A549 (cell line): ENCODE measurements around the gene PRKRIP1. TPM values are rescaled to one million over a fixed set of nuclear protein-coding genes. Genes with fewer than 3 reads are reported as not detected.

ENCODE experiments used
- ATAC-seq, 2 experiments: fragments of 200-7000 bp in 1 of 2; fragments of >200 bp in 1 of 2; cut with Nextera tagmentation in 1 of 2; cut with Tn5 transposase in 1 of 2; 3 replicates each; pipeline versions ENCODE4 v1.8.0 to v1.9.1; 2018 to 2020; ENCODE audit warnings: mild to moderate bottlenecking in 1 of 2, moderate library complexity in 1 of 2
- CTCF ChIA-PET: fragments of 300-600 bp; sonication (Branson Sonifier 250); formaldehyde crosslinking; extraction: SDS; loops from one replicate; lab custom pipeline; 2021; ENCODE audit warnings: antibody characterized with exemption, inconsistent platforms; lab: Yijun Ruan, JAX
- POLR2A ChIA-PET: fragments of 350-600 bp; formaldehyde crosslinking; extraction: SDS; loops from one replicate; lab custom pipeline; 2021; ENCODE audit warnings: antibody characterized with exemption, inconsistent platforms; lab: Yijun Ruan, JAX
- DNase-seq, 2 experiments: peaks; one replicate each; pipeline versions ENCODE4 v3.0.0 to v3.0.0-alpha.2; 2011 to 2016; ENCODE audit warnings: low read depth in 1 of 2, low spot score in 1 of 2
- FAIRE-seq: peaks from 2 replicates; lab custom pipeline; 2011; peaks lifted over from hg19 to GRCh38; lab: Jason Lieb, UNC
- H3K27ac ChIP-seq, 2 experiments: fragments of >200 bp; sonication (Bioruptor Twin); formaldehyde crosslinking; 3 replicates each; pipeline ENCODE4 v1.5.1; 2016 to 2017
- H3K4me1 ChIP-seq: fragments of >200 bp; sonication (Bioruptor Twin); formaldehyde crosslinking; 3 replicates; pipeline ENCODE4 v1.6.1; 2016
- H3K4me2 ChIP-seq: fragments of >200 bp; sonication (Bioruptor Twin); formaldehyde crosslinking; 3 replicates; pipeline ENCODE4 v1.6.1; 2016
- H3K4me3 ChIP-seq: fragments of >200 bp; sonication (Bioruptor Twin); formaldehyde crosslinking; 3 replicates; pipeline ENCODE4 v1.5.1; 2016
- H3K9me3 ChIP-seq: fragments of >200 bp; sonication (Bioruptor Twin); formaldehyde crosslinking; 3 replicates; pipeline ENCODE4 v1.6.1; 2016
- BHLHE40 ChIP-seq: IDR thresholded peaks from 2 replicates; pipeline ENCODE4 v1.6.1; 2012; ENCODE audit warnings: low read depth, low read length, inconsistent platforms
- CBX2 ChIP-seq: fragments of 200-600 bp; sonication (generic); IDR thresholded peaks from 2 replicates; pipeline ENCODE4 v1.6.1; 2016; ENCODE audit warnings: low read depth, mild to moderate bottlenecking, borderline replicate concordance
- CEBPB ChIP-seq, 2 experiments: fragments of >200 bp in 1 of 2; sonication (Bioruptor Twin) in 1 of 2; formaldehyde crosslinking in 1 of 2; IDR thresholded peaks; 2 replicates each; pipeline ENCODE4 v1.6.1; 2012 to 2016
- CHD4 ChIP-seq: fragments of 200-600 bp; sonication (generic); IDR thresholded peaks from 2 replicates; pipeline ENCODE4 v1.6.1; 2016; ENCODE audit warnings: antibody characterized with exemption, mild to moderate bottlenecking, borderline replicate concordance
- ESRRA ChIP-seq: fragments of 150-350 bp; IDR thresholded peaks from 2 replicates; pipeline ENCODE4 v1.6.1; 2014; ENCODE audit warnings: mild to moderate bottlenecking, low read length, borderline replicate concordance
- FOSL2 ChIP-seq, 2 experiments: fragments of 450-650 bp in 1 of 2; fragments of >200 bp in 1 of 2; sonication (Bioruptor Twin) in 1 of 2; formaldehyde crosslinking; IDR thresholded peaks; 2 replicates each; pipeline versions ENCODE4 v1.5.0 to v1.6.1; 2016 to 2020; ENCODE audit warnings: mild to moderate bottlenecking in 1 of 2, moderate library complexity in 1 of 2
- FOXS1 ChIP-seq: fragments of 250-450 bp; sonication (Bioruptor Pico); IDR thresholded peaks from 2 replicates; pipeline ENCODE4 v1.5.0; 2020; ENCODE audit warnings: mild to moderate bottlenecking, moderate library complexity
- GATA3 ChIP-seq: IDR thresholded peaks from 2 replicates; pipeline ENCODE4 v1.6.1; 2012; ENCODE audit warnings: borderline replicate concordance
- HOXA7 ChIP-seq: fragments of 250-450 bp; sonication (Bioruptor Pico); IDR thresholded peaks from 2 replicates; pipeline ENCODE4 v1.5.0; 2020; ENCODE audit warnings: mild to moderate bottlenecking, moderate library complexity
- HOXB13 ChIP-seq: fragments of 250-450 bp; sonication (Bioruptor Pico); IDR thresholded peaks from 2 replicates; pipeline ENCODE4 v1.5.0; 2020; ENCODE audit warnings: low read depth, mild to moderate bottlenecking, moderate library complexity
- JUN ChIP-seq, 2 experiments: fragments of >200 bp; sonication (Bioruptor Twin); formaldehyde crosslinking; IDR thresholded peaks; 2 replicates in 1 of 2; 3 replicates in 1 of 2; pipeline ENCODE4 v1.6.1; 2016 to 2017
- KDM1A ChIP-seq: fragments of 200-600 bp; sonication (generic); IDR thresholded peaks from 2 replicates; pipeline ENCODE4 v1.6.1; 2016; ENCODE audit warnings: low read depth, mild to moderate bottlenecking
- MYC ChIP-seq: IDR thresholded peaks from 2 replicates; pipeline ENCODE4 v1.6.1; 2012; ENCODE audit warnings: mild to moderate bottlenecking, inconsistent platforms, low read length, improper control_type of control experiment, borderline replicate concordance
- NFE2L2 ChIP-seq: fragments of 150-350 bp; conservative IDR thresholded peaks from 2 replicates; pipeline ENCODE4 v1.6.1; 2014; ENCODE audit warnings: low read length
- PHF8 ChIP-seq: fragments of 200-600 bp; sonication (generic); IDR thresholded peaks from 2 replicates; pipeline ENCODE4 v1.6.1; 2016; ENCODE audit warnings: low read depth, mild to moderate bottlenecking, antibody characterized with exemption, moderate library complexity, borderline replicate concordance
- RAD21 ChIP-seq, 2 experiments: fragments of >200 bp in 1 of 2; sonication (Bioruptor Twin) in 1 of 2; formaldehyde crosslinking in 1 of 2; IDR thresholded peaks in 1 of 2; conservative IDR thresholded peaks in 1 of 2; 2 replicates in 1 of 2; 3 replicates in 1 of 2; pipeline ENCODE4 v1.6.1; 2012 to 2018; ENCODE audit warnings: inconsistent platforms in 1 of 2
- RARB ChIP-seq: fragments of 250-450 bp; sonication (Bioruptor Pico); IDR thresholded peaks from 2 replicates; pipeline ENCODE4 v1.8.0; 2021; ENCODE audit warnings: mild to moderate bottlenecking, moderate library complexity
- RCOR1 ChIP-seq: fragments of 150-350 bp; IDR thresholded peaks from 2 replicates; pipeline ENCODE4 v1.6.1; 2014; ENCODE audit warnings: antibody characterized with exemption, low read length, low read depth
- RFX5 ChIP-seq: fragments of 450-650 bp; IDR thresholded peaks from 2 replicates; pipeline ENCODE4 v1.7.1; 2014; ENCODE audit warnings: antibody characterized with exemption, mild to moderate bottlenecking, moderate library complexity
- SREBF2 ChIP-seq: fragments of 450-650 bp; IDR thresholded peaks from 2 replicates; pipeline ENCODE4 v1.6.1; 2014; ENCODE audit warnings: mild to moderate bottlenecking, moderate library complexity
- TFCP2L1 ChIP-seq: fragments of 250-450 bp; sonication (Bioruptor Pico); IDR thresholded peaks from 2 replicates; pipeline ENCODE4 v1.5.0; 2021; ENCODE audit warnings: mild to moderate bottlenecking
- TP53 ChIP-seq: fragments of 250-450 bp; sonication (Bioruptor Pico); IDR thresholded peaks from 2 replicates; pipeline ENCODE4 v1.5.0; 2021; ENCODE audit warnings: mild to moderate bottlenecking, moderate library complexity
- ZC3H11A ChIP-seq: fragments of 450-650 bp; IDR thresholded peaks from 2 replicates; pipeline ENCODE4 v1.6.1; 2014; ENCODE audit warnings: antibody characterized with exemption, mild to moderate bottlenecking
- ZFP36 ChIP-seq: fragments of 450-650 bp; IDR thresholded peaks from 2 replicates; pipeline ENCODE4 v1.6.1; 2014; ENCODE audit warnings: borderline replicate concordance; ENCODE audit not compliant: partially characterized antibody
- ZSCAN20 ChIP-seq: fragments of 250-450 bp; sonication (Bioruptor Pico); IDR thresholded peaks from 2 replicates; pipeline ENCODE4 v1.8.0; 2022; ENCODE audit warnings: mild to moderate bottlenecking, moderate library complexity
- WGBS: methylation state at CpG from one replicate; pipeline ENCODE4 v1.1.6; 2017; ENCODE audit errors: missing lambda C conversion rate; 5-methylcytosine and 5-hydroxymethylcytosine counted together
- polyA plus RNA-seq, 4 experiments: library from polyadenylated mRNA; depleted of rRNA in 3 of 4; stranded (reverse); fragments of >200 nt; fragmentation: RNase III in 1 of 4; extraction: RNeasy Plus Mini Kit Qiagen cat#74134 plus additional on column Dnase treatment in 1 of 4; gene quantifications; 2 replicates in 3 of 4; 3 replicates in 1 of 4; pipeline ENCODE4 v1.2.3, GENCODE V29; 2011 to 2017
- TF ChIP-seq, protein P1 (sequence below): fragments of 450-650 bp; IDR thresholded peaks from 2 replicates; pipeline ENCODE4 v1.6.1; 2014; ENCODE audit warnings: antibody characterized with exemption
- TF ChIP-seq, protein P2 (sequence below): IDR thresholded peaks from 2 replicates; pipeline ENCODE4 v1.6.1; 2012
- TF ChIP-seq, protein P3 (sequence below): fragments of 250-450 bp; sonication (Bioruptor Pico); IDR thresholded peaks from 2 replicates; pipeline ENCODE4 v1.5.0; 2021; ENCODE audit warnings: mild to moderate bottlenecking, moderate library complexity, borderline replicate concordance

The PRKRIP1 gene
- polyA plus RNA-seq, 2 of the 4 experiments (the other 2 are of a cell fraction) = 15.4 to 24.1 TPM

DNA sequence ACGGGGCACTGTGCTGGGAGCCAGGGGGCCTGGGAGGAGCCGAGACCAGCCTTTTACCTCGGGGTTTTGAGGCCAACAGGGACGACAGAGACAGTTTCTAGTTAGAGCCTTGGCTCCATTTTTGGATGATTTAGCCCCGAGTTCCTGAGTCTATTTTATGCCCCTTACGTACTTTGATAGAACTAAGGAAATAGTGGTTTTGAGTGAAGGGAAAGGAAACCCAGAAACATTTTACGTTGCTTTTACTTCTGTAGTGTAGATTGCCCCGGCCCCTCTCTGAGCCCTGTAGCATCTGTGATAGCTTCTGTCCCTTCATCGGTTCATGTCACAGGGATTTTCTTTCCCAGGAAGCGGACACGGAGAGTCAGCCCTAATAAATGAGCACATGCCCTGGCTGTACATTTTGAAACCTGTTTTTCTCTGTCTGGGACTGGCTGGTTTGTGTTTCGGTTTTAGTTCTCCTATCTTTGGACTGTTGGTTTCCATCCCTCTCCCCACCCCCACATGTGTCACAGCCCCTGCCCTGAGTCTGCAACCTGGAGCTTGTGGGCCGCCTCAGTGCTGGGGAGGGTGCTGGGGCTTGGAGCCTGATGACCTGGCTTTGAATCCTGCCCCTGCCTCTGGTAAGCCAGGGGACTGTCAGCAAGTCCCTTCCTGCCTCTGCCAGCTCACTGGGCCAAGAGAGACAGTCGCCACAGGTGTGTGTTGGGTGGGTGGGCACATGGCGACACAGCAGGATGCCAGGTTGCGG is 30.3 kb downstream of the PRKRIP1 start (continued):
- TF ChIP-seq, protein P1, sequence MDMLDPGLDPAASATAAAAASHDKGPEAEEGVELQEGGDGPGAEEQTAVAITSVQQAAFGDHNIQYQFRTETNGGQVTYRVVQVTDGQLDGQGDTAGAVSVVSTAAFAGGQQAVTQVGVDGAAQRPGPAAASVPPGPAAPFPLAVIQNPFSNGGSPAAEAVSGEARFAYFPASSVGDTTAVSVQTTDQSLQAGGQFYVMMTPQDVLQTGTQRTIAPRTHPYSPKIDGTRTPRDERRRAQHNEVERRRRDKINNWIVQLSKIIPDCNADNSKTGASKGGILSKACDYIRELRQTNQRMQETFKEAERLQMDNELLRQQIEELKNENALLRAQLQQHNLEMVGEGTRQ = no peak
- TF ChIP-seq TP53 (no peak), RAD21 (conservative IDR thresholded peaks at IDR 0.05 in 1 of 2, IDR thresholded peaks at IDR 0.05 in 1 of 2) (no peak), RARB (CRISPR knock-in tag) (no peak), ZFP36 (no peak), JUN (IDR thresholded peaks at IDR 0.05) (no peak)

DNA sequence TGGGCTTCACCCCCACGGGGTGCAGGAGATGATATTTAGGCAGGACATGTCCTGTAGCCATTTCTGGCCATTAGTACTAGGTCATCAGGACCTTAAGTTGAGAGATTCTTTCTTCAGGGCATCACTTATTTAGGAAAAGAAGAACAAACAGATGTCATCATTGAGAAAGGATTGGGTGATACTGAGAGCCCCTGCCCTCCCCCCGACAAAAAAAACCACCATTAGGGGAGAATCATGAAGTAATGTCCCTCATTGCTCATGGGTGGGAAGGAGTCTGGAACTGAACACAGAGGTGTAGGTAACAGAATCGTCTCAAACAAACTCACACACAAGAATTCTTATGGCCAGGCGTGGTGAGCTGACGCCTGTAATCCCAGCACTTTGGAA is 30.8 kb downstream of the PRKRIP1 start:
- no peak for TF ChIP-seq MYC
- no peak for TF ChIP-seq ZC3H11A
- 83% methylated on average over 5 of the region's 5 CpGs for WGBS
- Histone ChIP-seq H3K4me1 (peaks cover 8% of the 10 kb centered on the region), H3K4me2 (no peak overlapping the region), H3K27ac (no peak overlapping the region), H3K4me3 (no peak overlapping the region), H3K9me3 (no peaks in the 10 kb centered on the region)
- DNase-seq (no peak), FAIRE-seq (no peak), ATAC-seq (no peak)
- CTCF ChIA-PET = no interaction called here
- POLR2A ChIA-PET = no interaction called here

DNA sequence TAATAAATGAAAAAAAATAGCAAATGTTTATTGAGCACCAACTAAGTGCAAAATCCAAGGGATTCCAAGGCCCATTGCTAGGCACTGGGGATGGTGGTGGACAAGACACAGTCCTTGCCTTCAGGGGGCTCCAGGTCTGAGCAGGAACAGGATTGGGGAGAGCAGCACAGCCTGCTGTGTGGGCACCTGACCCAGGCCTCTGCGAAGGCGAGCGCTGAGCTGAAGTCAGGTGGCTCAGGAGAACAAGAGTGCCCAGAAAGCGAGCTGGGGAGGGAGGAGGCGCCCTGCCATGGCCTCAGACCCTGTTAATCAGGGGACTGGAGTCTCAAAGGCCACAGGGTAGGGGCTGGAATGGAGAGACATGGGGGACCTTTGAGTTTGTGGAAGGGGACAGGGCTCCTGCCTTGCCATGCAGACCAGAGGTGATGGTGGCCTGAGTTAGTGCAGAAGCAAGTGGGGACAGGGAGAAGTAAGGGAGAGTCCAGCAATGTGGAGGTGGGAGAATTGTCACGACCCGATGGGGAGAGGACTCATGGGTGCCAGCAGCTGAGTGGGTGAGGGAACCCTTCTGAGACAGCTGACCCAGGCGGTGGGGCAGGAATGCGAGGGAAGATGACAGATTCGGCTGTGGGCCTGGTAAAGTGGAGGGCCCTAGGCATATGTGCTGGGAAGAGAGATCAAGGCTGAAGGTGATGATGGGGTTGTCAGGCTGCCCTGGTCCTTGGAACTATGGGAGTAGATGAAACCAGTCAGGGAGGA is 33.2 kb downstream of the PRKRIP1 start:
- Histone ChIP-seq H3K27ac (no peak overlapping the region), H3K4me1 (peaks cover 22% of the 10 kb centered on the region)
- CTCF ChIA-PET = interaction anchor here (0.7 to 1.4 kb wide), 2 partner anchors 24 to 41 kb away, joined by 3 read pairs; no protein-coding TSS in a partner anchor
- 95% methylated on average over 10 of the region's 10 CpGs for WGBS
- no peak for TF ChIP-seq ESRRA
- TF ChIP-seq HOXA7 (CRISPR knock-in tag) = no peak
- TF ChIP-seq NFE2L2 = no peak
- no peak for TF ChIP-seq CBX2
- TF ChIP-seq SREBF2 = no peak
- no peak for TF ChIP-seq RCOR1
- TF ChIP-seq FOSL2 (IDR thresholded peaks at IDR 0.05) = no peak
- no peak for TF ChIP-seq FOSL2 (CRISPR knock-in tag; IDR thresholded peaks at IDR 0.05)
- no peak for TF ChIP-seq FOXS1 (CRISPR knock-in tag)
- no peak for TF ChIP-seq HOXB13
- no peak for TF ChIP-seq CEBPB (IDR thresholded peaks at IDR 0.05)
- TF ChIP-seq, all 56 proteins: peak for 0
- DNase-seq (no peak), ATAC-seq (no peak), FAIRE-seq (no peak)
- POLR2A ChIA-PET = no interaction called here
- Histone ChIP-seq H3K4me2 (no peak overlapping the region), H3K4me3 (no peak overlapping the region), H3K9me3 (no peaks in the 10 kb centered on the region)

DNA sequence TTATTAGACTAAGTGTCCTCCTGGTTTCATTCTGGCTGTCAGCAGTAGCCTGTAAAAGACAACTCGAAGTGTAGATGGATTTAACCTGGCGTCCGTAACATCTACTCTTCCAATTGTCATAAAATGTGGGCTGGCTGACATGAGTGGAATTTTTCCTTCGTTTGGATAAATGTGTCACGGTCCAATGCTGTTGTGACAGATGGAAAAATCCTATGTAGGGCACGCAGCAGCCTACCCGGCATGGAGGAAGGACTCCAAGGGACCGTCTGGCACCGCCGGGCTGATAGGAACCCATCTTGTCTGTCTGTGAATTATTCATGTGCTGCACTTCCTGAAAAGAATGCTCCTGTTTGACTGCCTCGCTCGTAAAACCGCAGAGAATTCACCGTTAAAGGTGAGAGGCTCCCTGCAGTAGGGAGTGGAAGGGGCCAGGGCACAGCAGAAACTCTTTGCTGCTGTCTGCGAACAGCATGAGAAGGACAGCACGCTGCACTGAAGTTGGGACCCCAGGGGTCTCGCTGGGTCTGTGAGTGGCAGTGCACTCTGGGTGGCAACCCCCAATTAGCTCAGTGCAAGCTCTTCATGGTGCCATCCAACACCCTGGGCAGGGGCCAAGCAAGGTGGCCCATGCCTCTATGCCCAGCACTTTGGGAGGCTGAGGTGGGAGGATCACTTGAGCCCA is 35.6 kb downstream of the PRKRIP1 start:
- H3K9me3 ChIP-seq = no peaks in the 10 kb centered on the region
- H3K4me3 ChIP-seq = no peak overlapping the region
- H3K27ac ChIP-seq = peak overlapping the region in 1 of 2 experiments; percentile 98; a peak in 2 of 6 replicates
- ATAC-seq (peak; percentile 7 to 16; a peak in 3 of 6 replicates), FAIRE-seq (no peak), DNase-seq (peak in 1 of 2 experiments; percentile 50)
- H3K4me2 ChIP-seq = no peak overlapping the region
- WGBS = 67% methylated on average over 17 of the region's 17 CpGs
- ChIA-PET CTCF (interaction anchor here (0.6 to 1.6 kb wide), 2 partner anchors 19 to 31 kb away, joined by 3 read pairs; no protein-coding TSS in a partner anchor), POLR2A (no interaction called here)
- peaks cover 30% of the 10 kb centered on the region for H3K4me1 ChIP-seq
- TF ChIP-seq HOXB13 (no peak), KDM1A (no peak), TFCP2L1 (no peak), RCOR1 (no peak), ZC3H11A (no peak), BHLHE40 (no peak), GATA3 (no peak), RFX5 (no peak), ZSCAN20 (CRISPR knock-in tag) (no peak), CHD4 (no peak), CBX2 (no peak), PHF8 (no peak)
- TF ChIP-seq, protein P2, sequence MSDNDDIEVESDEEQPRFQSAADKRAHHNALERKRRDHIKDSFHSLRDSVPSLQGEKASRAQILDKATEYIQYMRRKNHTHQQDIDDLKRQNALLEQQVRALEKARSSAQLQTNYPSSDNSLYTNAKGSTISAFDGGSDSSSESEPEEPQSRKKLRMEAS = no peak
- TF ChIP-seq, protein P3, sequence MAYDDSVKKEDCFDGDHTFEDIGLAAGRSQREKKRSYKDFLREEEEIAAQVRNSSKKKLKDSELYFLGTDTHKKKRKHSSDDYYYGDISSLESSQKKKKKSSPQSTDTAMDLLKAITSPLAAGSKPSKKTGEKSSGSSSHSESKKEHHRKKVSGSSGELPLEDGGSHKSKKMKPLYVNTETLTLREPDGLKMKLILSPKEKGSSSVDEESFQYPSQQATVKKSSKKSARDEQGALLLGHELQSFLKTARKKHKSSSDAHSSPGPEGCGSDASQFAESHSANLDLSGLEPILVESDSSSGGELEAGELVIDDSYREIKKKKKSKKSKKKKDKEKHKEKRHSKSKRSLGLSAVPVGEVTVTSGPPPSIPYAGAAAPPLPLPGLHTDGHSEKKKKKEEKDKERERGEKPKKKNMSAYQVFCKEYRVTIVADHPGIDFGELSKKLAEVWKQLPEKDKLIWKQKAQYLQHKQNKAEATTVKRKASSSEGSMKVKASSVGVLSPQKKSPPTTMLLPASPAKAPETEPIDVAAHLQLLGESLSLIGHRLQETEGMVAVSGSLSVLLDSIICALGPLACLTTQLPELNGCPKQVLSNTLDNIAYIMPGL (CRISPR knock-in tag) = no peak
